ENCODE results near the gene LCA5.
"Not testable (repeated sequence)": the region's sequence is repeated elsewhere in the genome, so short reads cannot be mapped to it uniquely, and the experiment has no call there.

Gene LCA5

DNA sequence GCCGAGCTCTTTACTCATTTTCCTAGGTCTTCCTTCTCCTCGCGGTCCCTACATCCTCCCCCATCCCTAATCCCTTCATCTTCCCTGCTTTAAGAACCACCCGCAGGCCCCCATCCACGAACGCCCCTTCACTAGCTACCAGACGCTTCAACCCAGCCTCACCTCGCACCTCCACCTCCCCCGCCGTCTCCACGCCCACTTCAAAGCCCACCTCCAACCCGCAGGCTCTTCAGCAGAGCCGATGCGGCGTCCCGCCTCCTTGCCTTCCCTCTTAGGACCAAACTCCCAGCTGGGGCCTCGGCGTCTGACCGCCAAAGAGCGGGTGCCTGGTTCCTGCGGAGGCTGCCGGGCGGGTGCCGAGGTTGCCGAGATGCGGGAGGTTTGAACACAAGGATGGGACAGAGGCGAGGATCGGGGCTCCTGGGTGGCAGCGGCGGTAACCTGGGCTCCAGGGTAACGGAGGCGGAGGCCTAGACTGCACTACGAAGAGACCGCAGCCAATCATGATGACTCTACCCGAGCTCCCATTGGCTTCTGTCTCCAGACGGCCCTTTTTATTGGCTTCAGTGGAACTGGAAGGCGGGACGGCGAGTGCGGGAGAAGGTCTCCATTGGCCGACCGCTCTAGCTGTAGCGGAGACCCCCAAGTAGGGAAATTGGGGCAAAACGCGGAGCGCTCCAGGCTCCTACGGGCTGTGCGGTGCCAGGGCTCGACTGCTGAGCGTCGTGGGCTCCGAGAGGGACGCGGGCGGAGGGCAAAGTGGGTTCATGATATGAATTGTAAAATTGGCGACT is at the start of gene LCA5:
Gene LCA5 (minus strand): TSS at position 477 of the 794 bp plus-strand sequence. CDS start 18,536 bp downstream, outside the sequence.
- peak; percentile 93 for DNase-seq (ENCODE audit: low spot score)

- no peak for DNase-seq (ENCODE audit: low spot score)
Measured at GRCh38 chr6:79586548-79586947, 49.3 kb upstream of the LCA5 start.

DNA sequence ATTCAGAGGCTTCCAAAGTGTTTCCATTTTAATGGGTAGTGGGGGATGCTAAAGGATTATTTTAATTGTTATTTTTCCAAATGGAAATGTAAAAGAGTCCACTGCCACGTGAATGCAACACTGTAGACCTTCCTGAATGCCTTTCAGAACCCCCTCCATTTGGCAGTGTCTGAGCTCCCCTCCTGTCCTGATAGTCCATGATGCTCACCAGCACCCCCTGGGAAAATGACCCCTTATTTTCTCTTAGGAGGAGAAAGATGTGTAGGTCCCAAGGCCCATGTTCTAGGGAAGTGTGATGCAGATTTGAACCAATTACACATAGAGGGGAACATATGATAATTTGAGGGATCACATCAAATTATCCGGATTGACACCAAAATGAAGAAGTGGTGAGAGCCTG is 47.1 kb upstream of the LCA5 start:
- DNase-seq (ENCODE audit: low spot score): no peak

DNA sequence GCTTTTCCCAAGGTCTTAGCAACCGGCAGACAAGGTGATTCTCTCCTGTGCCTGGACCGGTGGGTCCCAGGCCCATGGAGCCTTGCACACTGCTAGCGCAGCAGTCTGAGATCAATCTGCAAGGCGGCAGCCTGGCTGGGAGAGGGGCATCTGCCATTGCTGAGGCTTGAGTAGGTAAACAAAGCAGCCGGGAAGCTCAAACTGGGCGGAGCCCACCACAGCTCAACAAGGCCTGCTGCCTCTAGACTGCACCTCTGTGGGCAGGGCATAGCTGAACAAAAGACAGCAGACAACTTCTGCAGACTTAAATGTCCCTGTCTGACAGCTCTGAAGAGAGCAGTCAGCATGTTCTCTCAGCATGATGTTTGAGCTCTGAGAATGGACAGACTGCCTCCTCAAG is 40.7 kb upstream of the LCA5 start:
- DNase-seq (ENCODE audit: low spot score): not testable (repeated sequence)

- no peak for DNase-seq (ENCODE audit: low spot score)
Measured at GRCh38 chr6:79574630-79575225, 37.5 kb upstream of the LCA5 start.

- DNase-seq (ENCODE audit: low spot score): no peak
Measured at GRCh38 chr6:79574174-79574573, 36.9 kb upstream of the LCA5 start.

DNA sequence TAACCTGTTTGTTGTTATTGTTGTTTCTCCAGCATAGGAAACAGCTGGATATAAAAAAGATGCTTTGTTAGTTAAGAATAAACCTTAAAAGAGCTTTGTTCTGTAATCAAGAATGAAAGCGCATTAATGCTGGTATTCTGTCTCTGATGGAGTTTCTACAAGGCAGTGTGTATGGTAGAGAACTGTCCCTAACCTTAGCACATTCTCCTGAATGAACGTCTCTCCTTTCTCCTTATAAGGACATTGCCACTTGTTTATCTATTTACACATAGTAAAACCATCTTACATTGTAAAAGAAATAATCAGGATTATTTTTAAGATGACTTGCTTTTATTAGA is 33.8 kb upstream of the LCA5 start:
- DNase-seq (ENCODE audit: low spot score): no peak

DNA sequence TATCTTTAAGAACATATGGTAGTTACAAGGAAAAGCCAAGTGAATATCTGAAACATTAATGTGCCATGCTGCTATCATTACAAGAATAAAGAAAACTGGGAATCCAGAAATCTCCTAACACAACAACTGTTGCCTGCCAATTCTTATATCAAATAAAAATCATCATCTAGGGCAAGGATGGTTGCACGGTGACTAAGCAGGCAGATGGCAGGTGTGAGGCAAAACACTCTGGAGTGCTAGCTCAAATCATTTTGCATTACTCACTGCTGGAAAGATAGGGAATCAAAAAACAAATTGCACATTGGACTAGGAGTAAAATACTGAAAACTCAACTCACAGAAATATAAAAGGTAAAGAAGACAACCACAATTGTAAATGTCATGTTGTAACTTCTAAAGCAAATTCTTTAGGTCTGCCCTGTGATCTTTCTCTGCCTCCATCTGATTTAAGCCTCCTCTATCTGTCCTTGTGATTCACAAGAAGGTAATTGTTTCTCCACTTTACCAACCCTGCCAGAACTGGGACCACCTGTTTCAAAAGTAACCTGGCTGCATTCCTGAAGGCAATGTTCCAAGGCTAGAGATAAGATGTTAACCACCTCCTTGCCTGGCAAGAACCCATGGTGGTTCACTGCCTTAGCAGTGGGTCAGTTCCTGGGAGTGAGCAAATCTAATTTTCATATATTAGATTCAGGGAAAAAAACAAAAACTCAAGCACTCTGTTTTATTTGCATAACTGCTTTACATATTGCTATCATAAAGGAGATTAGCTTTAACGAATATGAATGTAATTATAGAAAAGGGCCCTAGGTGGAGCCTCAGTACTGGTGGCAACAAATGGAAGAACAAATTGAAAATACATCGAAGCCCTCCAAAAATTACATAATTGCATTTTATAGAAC is 33.1 kb upstream of the LCA5 start:
- DNase-seq (ENCODE audit: low spot score): peak; percentile 16

DNA sequence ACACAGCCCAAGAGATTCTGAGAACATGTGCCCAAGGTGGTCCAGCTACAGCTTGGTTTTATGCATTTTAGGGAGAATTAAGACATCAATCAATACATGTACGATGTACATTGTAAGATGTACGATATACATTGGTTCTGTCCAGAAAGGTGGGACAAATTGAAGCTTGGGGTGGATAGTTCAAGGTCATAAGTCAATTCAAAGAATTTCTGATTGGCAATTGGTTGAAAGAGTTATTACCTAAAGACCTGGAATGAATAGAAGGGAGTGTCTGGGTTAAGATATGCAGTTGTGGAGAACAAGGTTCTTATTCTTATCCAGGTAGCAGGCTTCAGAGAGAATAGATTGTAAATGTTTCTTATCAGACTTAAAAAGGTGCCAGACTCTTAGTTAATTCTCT is 31.8 kb upstream of the LCA5 start:
- DNase-seq (ENCODE audit: low spot score): no peak

DNA sequence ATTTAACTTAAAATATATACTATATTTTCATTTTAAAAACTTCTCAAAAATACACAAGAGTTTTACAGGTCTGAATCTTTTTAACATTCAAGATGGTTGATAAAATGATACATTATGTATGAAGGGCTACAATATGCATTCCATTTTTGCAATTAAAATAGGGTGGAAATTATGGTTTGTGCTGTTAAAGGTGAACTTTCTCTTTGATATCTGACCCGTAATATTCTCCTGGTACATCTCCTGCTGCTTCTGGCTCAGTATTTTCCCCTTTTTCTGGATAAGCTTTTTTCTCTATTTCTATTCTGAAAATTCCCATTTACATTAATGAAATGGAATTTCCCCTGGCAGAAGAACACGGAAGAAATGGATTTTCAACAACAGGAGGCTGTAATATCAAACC is 27.4 kb upstream of the LCA5 start:
- DNase-seq (ENCODE audit: low spot score): no peak

GRCh38 chr6:79559706-79560105 is 22.5 kb upstream of the LCA5 start:
- DNase-seq (ENCODE audit: low spot score): no peak

- DNase-seq (ENCODE audit: low spot score): no peak
Measured at GRCh38 chr6:79557673-79558467, 20.6 kb upstream of the LCA5 start.

- DNase-seq (ENCODE audit: low spot score): no peak
Measured at GRCh38 chr6:79554305-79554704, 17.1 kb upstream of the LCA5 start.

DNA sequence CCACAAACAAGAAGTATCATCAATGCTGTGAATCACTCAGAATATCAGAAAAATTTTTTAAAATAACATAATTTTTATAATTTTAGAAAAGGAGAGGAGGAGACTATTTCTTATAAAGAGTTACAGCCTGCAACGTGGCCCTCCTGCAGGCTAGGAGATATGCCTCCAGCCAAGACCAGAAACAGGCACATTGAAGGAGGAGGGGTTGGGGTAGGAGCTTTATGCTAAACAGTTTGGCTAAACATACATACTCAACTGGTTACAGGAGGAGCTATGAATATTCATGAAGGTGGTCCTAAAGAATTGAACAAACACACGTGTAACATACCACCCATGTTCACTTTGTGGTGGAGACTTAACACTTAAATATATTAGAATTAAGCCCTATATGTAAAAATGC is 14.2 kb upstream of the LCA5 start:
- DNase-seq (ENCODE audit: low spot score): no peak

DNA sequence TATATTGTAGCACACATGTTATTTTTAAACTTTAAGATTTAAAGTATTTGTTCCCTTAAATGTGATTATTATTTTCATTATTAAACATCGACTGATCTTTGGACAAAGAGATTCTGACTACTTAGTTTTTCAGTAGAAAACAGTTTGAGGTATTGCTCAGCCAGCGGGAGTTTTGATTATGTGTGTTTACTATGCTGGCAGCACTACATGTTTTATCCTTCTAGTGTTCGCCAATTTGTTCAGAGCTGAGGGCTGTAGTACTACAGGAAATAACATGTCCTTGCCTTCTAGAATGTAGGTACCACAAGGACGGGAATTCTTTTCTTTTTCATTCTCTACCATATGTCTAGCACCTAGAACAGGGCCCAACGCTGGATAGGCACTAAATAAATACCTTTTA is 11.1 kb upstream of the LCA5 start:
- no peak for DNase-seq (ENCODE audit: low spot score)

DNA sequence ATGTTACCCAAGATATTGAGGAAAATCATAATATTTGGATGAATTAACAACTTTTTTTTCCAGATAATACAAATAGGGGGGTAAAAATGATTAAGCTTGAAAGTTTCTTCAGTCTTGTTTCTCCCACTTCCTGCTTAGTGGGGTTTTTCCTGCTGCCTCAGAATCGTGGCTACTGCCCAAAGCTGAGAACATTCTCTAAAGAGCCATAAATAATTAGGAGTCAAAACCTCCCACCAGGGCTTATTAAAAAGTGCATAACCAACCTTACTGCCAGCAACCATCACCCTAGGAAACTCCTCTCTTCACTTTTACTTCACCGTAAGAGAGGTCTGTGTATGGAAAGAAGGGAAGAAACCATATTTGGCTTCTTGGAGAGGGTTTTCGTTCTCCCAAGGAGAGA is 9.0 kb upstream of the LCA5 start:
- DNase-seq (ENCODE audit: low spot score): no peak

DNA sequence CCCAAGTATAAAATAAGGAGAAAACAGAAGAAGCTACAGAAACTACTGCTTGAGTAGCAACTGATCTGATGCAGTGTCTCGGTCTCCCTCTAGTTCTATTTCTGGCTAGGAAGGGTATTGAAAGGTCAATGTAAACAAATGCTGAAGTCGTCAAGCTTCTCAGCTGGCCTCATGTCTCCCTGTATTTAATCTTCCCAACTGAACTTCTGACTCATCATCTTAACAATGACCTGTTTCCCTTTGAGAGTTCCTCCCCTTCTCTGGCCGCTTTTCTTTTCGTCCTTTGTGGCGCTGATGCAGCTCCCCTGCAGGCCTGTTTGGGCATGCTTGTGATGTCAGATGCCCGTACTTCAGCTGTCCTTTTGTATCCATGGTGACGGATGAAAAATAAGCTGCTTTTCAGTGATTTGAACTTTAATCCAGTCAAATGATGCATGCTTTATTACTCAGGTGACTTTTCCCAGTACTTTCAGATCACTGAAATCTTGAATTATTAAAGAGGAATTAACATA is 7.8 kb upstream of the LCA5 start:
- peak; percentile 56 for DNase-seq (ENCODE audit: low spot score)

DNA sequence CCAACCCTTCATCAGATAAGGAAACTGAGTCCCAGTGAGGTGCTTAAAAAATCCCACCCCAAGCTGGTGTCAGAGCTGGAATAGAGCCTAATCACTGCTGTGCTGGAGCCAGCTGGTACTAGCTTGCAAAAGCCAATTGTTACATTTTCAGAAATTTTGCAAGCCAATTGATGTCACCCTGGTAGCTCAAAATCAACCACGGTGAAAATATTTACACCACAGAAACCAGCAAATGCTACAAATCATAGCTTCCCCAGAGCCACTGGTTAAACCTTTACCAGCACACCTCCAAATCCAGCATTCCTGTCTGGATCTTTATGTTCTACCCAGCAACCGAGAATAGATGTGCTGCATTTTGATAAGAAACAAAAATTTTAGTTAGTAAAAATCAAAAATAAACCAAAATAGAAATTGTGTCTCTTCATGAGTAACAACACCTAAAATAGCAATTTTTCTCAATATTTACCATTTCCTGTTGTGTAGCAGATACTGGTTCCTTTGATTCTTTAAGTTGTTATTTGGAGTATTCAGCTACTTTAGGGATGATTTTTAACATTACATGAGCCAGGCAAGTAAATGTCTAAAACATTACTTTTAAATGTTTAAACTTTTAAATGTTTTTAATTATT is 7.2 kb upstream of the LCA5 start:
- DNase-seq (ENCODE audit: low spot score): no peak

GRCh38 chr6:79543886-79544285 is 6.7 kb upstream of the LCA5 start:
- DNase-seq (ENCODE audit: low spot score): no peak

DNA sequence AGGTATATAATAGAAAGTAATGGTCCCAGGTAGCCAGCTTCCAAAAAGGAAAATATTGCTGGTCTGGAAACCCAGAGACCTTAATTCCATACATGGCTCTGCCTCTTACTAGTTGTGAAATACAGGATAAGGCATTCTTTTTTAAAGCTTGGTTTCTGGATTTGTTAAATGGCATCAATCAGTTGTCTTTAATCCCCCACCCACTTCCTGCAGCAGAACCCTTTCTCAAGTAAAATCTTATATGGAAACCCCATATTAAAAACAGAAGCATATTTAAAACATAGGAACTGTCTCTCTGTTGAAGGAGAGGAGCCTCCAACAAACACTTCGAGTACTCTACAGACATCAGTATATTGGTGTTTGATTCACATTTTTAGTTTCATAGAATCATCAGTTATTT is 6.2 kb upstream of the LCA5 start:
- DNase-seq (ENCODE audit: low spot score): no peak
